Adrenal gland (tissue), 12 donors: Measurements from ENCODE around the gene TNXB. TPM values are rescaled to one million over a fixed set of nuclear protein-coding genes. Genes with fewer than 3 reads are reported as not detected.
"Not testable (repeated sequence)": the region's sequence is repeated elsewhere in the genome, so short reads cannot be mapped to it uniquely, and the experiment has no call there.

Experiments
- DNase-seq, 7 donors: peaks; one replicate each; pipeline ENCODE4 v3.0.0-alpha.2; 2019 to 2020
- H3K27ac ChIP-seq, 5 donors: fragments of 200-600 bp; sonication (generic) in 4 of 5; 1 replicate in 3 of 5; 2 replicates in 2 of 5; pipeline versions ENCODE4 v1.5.1 to v1.8.0; 2016 to 2020; ENCODE audit warnings: mild to moderate bottlenecking in 1 of 5
- H3K27me3 ChIP-seq: fragments of 200-600 bp; 2 replicates; pipeline ENCODE4 v1.8.0; 2021
- H3K36me3 ChIP-seq, 2 donors: fragments of 200-600 bp; replicated peaks in 1 of 2; 1 replicate in 1 of 2; 2 replicates in 1 of 2; pipeline versions ENCODE4 v1.5.1 to v1.8.0; 2018 to 2022
- H3K4me1 ChIP-seq, 2 donors: fragments of 200-600 bp; replicated peaks in 1 of 2; 1 replicate in 1 of 2; 2 replicates in 1 of 2; pipeline versions ENCODE4 v1.5.1 to v1.8.0; 2018 to 2021
- H3K4me3 ChIP-seq, 4 donors: fragments of 200-600 bp; sonication (generic) in 3 of 4; one replicate each; pipeline ENCODE4 v1.5.1; 2016 to 2018
- H3K9me3 ChIP-seq, 3 donors: fragments of 200-600 bp; sonication (generic) in 1 of 3; replicated peaks in 1 of 3; 1 replicate in 2 of 3; 2 replicates in 1 of 3; pipeline versions ENCODE4 v1.5.1 to v1.8.0; 2016 to 2021
- POLR2A ChIP-seq, 2 donors: fragments of 450-650 bp; IDR thresholded peaks; one replicate each; pipeline ENCODE4 v1.6.1; 2017; ENCODE audit warnings: antibody characterized with exemption in 2 of 2, mild to moderate bottlenecking in 2 of 2, moderate library complexity in 1 of 2
- WGBS, 4 donors: extraction: QIAGEN DNeasy Blood & Tissue Kit in 2 of 4; methylation state at CpG; one replicate each; pipeline versions ENCODE4 v1.1.5 to v1.1.7; 2013 to 2017; 5-methylcytosine and 5-hydroxymethylcytosine counted together
- intact Hi-C, 2 donors: fragments of 100-400 bp; cut with DNase I; formaldehyde crosslinking; loops; one replicate each; pipeline versions ENCODE4 v1.14.1 to v1.15.0; 2022 to 2023
- polyA plus RNA-seq, 3 donors: library from polyadenylated mRNA; stranded (reverse); fragments of 200-250 nt in 2 of 3; fragments of 350-450 nt in 1 of 3; fragmentation: Illumina TruSeq in 1 of 3; extraction: RNeasy Lipid Tissue Mini Kit (QIAGEN cat#74804) in 1 of 3; gene quantifications; one replicate each; pipeline ENCODE4 v1.2.3, GENCODE V29; 2013 to 2014
- total RNA-seq, 9 donors: library from RNA; depleted of rRNA in 4 of 9; stranded (reverse); fragments of >200 nt in 4 of 9; fragments of 120-200 nt in 1 of 9; fragmentation: NEBNext Ultra II Directional in 1 of 9; extraction: Animal tissue kit (Norgen Biotek cat#: 25700) in 1 of 9; gene quantifications; one replicate each; pipeline versions ENCODE4 v1.1.0 to v1.2.4, GENCODE V29; 2013 to 2023
- TF ChIP-seq, protein P1 (sequence below), 6 experiments: fragments of 450-650 bp in 4 of 6; fragments of 200-600 bp in 2 of 6; sonication (generic) in 1 of 6; IDR thresholded peaks; 1 replicate in 5 of 6; 2 replicates in 1 of 6; pipeline versions ENCODE4 v1.5.1 to v1.8.0; 2016 to 2021; ENCODE audit warnings: antibody characterized with exemption in 6 of 6, mild to moderate bottlenecking in 2 of 6, moderate library complexity in 1 of 6
- donor health status: healthy with polysubstance abuse.
- donor health status: Bipolar disorder and iron deficiency.
- donor health status: DM: yes; HTN: yes; CAD: no.
- donor health status: DM: no; HTN: no; CAD: no.
- donor health status: DM: no; HTN: no; CAD: no.
- donor health status: DM: yes; HTN: yes; CAD: no.

TNXB gene
- total and polyA plus RNA-seq, 12 donors: 19.6 to 506 (median 213) TPM

DNA sequence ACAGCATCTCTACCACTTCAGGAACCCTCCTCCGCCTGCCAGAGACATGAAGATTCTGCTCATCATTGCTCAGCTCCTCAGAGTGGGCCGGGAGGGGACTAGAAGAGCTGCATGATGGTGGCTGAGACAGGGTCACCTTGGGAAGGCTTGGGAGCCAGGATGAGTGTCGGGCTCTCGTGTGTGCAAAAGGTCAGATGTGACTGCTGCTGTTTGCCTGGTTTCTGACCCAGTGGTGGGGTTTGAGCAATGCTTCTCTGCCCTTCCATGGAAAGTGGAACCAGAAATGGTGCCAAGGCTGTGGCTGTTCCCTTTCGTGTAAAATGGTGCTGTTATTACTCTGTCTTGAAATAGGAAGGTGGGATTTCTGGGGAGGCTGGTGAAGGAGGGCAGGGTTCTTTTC, 95.4 kb downstream of the TNXB start:
- H3K27me3 ChIP-seq, intact Hi-C loops, H3K4me1 ChIP-seq, DNase-seq, H3K36me3 ChIP-seq, H3K9me3 ChIP-seq, H3K4me3 ChIP-seq, H3K27ac ChIP-seq: not testable (repeated sequence)
- WGBS, 4 donors: no CpG with 5 or more reads among the region's 5 CpGs

DNA sequence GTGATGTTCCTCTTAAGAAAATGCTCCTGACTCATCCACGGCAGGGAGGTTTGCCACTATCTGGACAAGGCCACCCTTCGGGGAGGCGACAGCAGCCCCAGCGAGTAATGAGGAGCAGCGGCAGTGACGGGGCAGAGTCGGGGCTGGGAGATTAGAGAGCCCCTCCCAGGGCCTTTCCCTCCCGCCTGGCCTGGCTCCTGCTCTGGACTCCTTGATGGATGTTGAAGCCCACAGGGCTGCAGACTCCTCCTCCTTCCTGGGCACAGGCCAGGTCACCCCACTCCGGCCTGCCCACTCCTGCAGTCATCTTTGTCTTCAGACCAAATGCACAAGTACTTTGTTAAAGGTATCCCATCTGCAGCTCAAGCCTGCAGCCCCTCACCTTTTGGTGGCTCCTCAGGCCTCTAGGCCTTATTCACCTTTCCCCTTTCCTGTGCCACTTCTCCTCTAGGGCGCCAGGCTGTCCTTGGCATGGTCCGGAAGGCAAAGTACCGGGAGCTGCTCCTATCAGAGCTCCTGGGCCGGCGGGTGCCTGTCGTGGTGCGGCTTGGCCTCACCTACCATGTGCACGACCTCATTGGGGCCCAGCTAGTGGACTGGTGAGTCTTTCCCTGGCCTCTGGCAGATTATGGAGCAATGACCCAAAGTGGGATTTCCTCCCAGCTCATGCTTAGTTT, 96.1 kb downstream of the TNXB start:
- WGBS, 4 donors: 27 to 49% (median 36%) methylated on average over 2 to 16 of the region's 17 CpGs
- peak overlapping the region; percentile 39 to 87 (median 78) for H3K27ac ChIP-seq
- H3K36me3 ChIP-seq, intact Hi-C loops, H3K27me3 ChIP-seq, H3K4me1 ChIP-seq, H3K4me3 ChIP-seq, H3K9me3 ChIP-seq: not testable (repeated sequence)
- DNase-seq: peak in 6 of 7 donors; percentile 86 to 98 (median 94)
- TF ChIP-seq POLR2A (IDR thresholded peaks at IDR 0.05): peak; percentile 46 to 74

DNA sequence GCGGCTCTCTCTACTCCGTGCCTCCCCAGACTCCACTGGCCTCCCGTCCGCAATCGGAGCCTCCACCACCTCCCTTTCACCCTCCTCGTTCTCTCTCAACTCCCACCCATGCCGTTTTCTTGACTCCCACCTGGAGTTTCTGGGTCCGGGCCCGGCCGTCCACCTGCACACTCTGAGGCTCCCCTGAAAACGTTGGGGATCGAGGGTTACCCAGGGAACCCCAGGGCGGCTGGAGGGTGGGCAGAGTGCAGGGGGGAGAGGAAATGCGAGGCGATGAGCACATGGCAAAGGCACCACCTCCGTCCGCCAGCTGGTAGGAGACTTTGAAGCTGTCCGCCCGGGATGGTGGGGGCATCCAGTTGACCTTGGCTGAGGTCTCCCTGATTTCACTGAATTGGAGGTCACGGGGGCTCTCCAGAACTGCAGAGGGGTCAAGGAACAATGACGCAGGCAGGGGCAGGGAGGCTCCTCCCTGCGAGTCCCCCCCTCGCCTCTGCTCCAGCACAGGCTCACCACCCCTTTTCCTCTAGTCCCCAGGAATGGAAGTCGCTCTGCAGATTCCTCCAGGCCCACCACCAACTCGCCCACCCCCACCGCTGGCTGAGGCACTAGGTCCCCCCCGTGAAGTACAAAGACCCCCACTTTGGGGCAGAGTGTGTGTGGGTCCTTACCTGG, 98.1 kb downstream of the TNXB start:
- Histone ChIP-seq H3K4me3 (peak overlapping the region in 1 of 4 donors; percentile 34), H3K27ac (peak overlapping the region; percentile 32 to 84 (median 80))
- H3K4me1 ChIP-seq, H3K36me3 ChIP-seq, H3K27me3 ChIP-seq, H3K9me3 ChIP-seq, intact Hi-C loops: not testable (repeated sequence)
- DNase-seq: peak in 6 of 7 donors; percentile 50 to 77 (median 66)
- 37 to 56% (median 42%) methylated on average over 1 to 15 of the region's 27 CpGs for WGBS, 4 donors

DNA sequence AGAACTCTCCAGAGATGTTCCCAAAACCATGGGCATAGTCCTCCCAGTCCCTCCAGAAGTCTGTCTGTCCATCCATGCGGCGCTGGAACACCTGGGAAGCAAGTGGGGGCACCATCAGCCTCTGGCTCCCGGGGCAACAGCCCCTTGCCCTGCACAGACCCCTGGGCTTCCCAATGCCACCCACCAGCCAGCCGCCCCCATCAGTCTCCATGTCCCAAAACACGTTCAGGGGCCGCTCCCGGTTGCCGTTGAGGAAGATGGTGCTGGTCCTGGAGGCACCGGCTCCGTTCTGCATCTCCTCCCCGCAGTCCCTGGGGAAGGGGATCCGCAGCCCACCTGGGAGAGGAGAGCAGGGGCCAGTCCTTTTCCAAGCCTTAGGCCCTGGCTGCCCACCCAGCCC, 99.6 kb downstream of the TNXB start:
- H3K27me3 ChIP-seq: not testable (repeated sequence)
- 36 to 52% methylated on average over 4 to 8 of the region's 12 CpGs; no CpG with 5 or more reads in 2 of the 4 donors for WGBS, 4 donors
- peak in 6 of 7 donors; percentile 10 to 53 (median 26) for DNase-seq

DNA sequence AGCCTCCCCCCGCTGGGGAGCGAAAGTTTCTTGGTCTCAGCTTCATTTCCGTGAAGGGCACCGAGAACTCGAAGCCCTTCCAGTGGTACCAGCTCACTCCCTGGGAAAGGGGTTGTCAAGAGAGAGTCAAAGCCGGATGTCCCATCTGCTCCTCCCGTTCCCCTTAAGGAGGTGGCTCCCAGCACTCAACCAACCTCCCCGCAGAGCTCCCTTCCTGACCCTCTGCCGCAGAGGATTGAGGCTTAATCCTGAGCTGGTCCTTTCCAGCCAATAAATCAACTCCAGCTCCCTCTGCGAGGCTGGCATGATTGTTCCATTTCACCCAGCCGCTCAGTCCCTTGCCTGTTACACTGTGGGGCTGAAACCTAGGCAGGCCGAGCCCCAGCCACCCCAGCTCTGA, 100.5 kb downstream of the TNXB start:
- H3K4me1 ChIP-seq, H3K36me3 ChIP-seq, intact Hi-C loops, H3K9me3 ChIP-seq, H3K27me3 ChIP-seq, H3K4me3 ChIP-seq: not testable (repeated sequence)
- H3K27ac ChIP-seq: peak overlapping the region in 3 of 5 donors; percentile 28 to 84 (median 71)
- WGBS, 4 donors: 6 to 24% (median 12%) methylated on average over 3 to 6 of the region's 12 CpGs; no CpG with 5 or more reads in 1 of the 4 donors
- TF ChIP-seq POLR2A (IDR thresholded peaks at IDR 0.05): peak in 1 of 2 donors; percentile 38
- peak in 6 of 7 donors; percentile 24 to 58 (median 36) for DNase-seq

More for the DNA sequence above, 99.6 kb downstream of the TNXB start:
- intact Hi-C loops, H3K9me3 ChIP-seq, H3K4me1 ChIP-seq, H3K4me3 ChIP-seq, H3K36me3 ChIP-seq: not testable (repeated sequence)
- peak overlapping the region in 2 of 5 donors; percentile 64 to 65 for H3K27ac ChIP-seq

DNA sequence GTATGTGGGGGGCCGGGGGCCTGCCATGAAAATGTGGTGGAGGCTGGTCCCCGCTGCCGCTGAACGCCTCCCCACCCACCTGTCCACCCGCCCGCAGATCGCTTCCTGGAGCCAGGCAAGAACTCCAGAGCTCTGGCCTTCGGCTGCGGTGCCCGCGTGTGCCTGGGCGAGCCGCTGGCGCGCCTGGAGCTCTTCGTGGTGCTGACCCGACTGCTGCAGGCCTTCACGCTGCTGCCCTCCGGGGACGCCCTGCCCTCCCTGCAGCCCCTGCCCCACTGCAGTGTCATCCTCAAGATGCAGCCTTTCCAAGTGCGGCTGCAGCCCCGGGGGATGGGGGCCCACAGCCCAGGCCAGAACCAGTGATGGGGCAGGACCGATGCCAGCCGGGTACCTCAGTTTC, 101.1 kb downstream of the TNXB start:
- H3K4me3 ChIP-seq, intact Hi-C loops, H3K4me1 ChIP-seq, H3K9me3 ChIP-seq, H3K27ac ChIP-seq, H3K27me3 ChIP-seq, H3K36me3 ChIP-seq: not testable (repeated sequence)
- WGBS, 4 donors: no CpG with 5 or more reads among the region's 24 CpGs
- peak in 4 of 7 donors; percentile 6 to 50 (median 30) for DNase-seq

DNA sequence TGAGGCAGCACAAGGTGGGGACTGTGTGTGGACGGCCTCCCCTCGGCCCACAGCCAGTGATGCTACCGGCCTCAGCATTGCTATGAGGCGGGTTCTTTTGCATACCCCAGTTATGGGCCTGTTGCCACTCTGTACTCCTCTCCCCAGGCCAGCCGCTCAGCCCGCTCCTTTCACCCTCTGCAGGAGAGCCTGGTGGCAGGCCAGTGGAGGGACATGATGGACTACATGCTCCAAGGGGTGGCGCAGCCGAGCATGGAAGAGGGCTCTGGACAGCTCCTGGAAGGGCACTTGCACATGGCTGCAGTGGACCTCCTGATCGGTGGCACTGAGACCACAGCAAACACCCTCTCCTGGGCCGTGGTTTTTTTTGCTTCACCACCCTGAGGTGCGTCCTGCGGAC, 102.1 kb downstream of the TNXB start:
- H3K27me3 ChIP-seq, H3K36me3 ChIP-seq, H3K4me1 ChIP-seq, H3K9me3 ChIP-seq, intact Hi-C loops, H3K4me3 ChIP-seq: not testable (repeated sequence)
- TF ChIP-seq, protein P1, sequence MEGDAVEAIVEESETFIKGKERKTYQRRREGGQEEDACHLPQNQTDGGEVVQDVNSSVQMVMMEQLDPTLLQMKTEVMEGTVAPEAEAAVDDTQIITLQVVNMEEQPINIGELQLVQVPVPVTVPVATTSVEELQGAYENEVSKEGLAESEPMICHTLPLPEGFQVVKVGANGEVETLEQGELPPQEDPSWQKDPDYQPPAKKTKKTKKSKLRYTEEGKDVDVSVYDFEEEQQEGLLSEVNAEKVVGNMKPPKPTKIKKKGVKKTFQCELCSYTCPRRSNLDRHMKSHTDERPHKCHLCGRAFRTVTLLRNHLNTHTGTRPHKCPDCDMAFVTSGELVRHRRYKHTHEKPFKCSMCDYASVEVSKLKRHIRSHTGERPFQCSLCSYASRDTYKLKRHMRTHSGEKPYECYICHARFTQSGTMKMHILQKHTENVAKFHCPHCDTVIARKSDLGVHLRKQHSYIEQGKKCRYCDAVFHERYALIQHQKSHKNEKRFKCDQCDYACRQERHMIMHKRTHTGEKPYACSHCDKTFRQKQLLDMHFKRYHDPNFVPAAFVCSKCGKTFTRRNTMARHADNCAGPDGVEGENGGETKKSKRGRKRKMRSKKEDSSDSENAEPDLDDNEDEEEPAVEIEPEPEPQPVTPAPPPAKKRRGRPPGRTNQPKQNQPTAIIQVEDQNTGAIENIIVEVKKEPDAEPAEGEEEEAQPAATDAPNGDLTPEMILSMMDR (IDR thresholded peaks at IDR 0.05): peak in 1 of 6 experiments; percentile 6
- 34 to 59% (median 49%) methylated on average over 5 to 11 of the region's 12 CpGs for WGBS, 4 donors
- peak in 6 of 7 donors; percentile 43 to 68 (median 56) for DNase-seq
- H3K27ac ChIP-seq: peak overlapping the region in 4 of 5 donors; percentile 46 to 85 (median 64)

DNA sequence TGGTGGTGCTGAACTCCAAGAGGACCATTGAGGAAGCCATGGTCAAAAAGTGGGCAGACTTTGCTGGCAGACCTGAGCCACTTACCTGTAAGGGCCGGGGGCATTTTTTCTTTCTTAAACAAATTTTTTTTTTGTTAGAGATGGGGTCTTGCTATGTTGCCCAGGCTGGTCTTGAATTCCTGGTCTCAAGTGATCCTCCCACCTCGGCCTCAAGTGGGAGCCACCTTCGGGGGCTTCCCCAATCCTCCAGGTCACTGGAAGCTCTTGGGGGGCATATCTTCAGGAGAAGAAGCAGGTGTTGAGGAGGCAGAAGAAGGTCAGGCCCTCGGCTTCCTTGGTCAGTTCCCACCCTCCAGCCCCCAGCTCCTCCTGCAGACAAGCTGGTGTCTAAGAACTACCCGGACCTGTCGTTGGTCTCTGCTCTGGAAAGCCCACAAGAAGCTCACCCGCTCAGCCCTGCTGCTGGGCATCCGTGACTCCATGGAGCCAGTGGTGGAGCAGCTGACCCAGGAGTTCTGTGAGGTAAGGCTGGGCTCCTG, 103.1 kb downstream of the TNXB start:
- H3K4me1 ChIP-seq, intact Hi-C loops, H3K9me3 ChIP-seq, H3K27me3 ChIP-seq, H3K36me3 ChIP-seq, H3K4me3 ChIP-seq: not testable (repeated sequence)
- peak overlapping the region; percentile 52 to 85 (median 77) for H3K27ac ChIP-seq
- WGBS, 4 donors: 55 to 80% (median 67%) methylated on average over 7 to 8 of the region's 8 CpGs; no CpG with 5 or more reads in 1 of the 4 donors
- DNase-seq: peak in 6 of 7 donors; percentile 22 to 55 (median 40)
